Ovary (tissue), 10 donors: Measurements from ENCODE around the gene KLHL25. TPM values are rescaled to one million over a fixed set of nuclear protein-coding genes. Genes with fewer than 3 reads are reported as not detected.
A peak's percentile ranks its signal among the peaks of the same experiment; 100 is the strongest.

Experiments used
- DNase-seq, 5 donors: peaks; one replicate each; pipeline ENCODE4 v3.0.0-alpha.2; 2019 to 2020
- H3K27ac ChIP-seq, 2 donors: fragments of 200-600 bp; one replicate each; pipeline versions ENCODE4 v1.5.1 to v1.8.0; 2019 to 2022
- H3K27me3 ChIP-seq: fragments of 200-600 bp; one replicate; pipeline ENCODE4 v1.8.0; 2022
- H3K36me3 ChIP-seq: fragments of 200-600 bp; sonication (generic); one replicate; pipeline ENCODE4 v1.5.1; 2019
- H3K4me1 ChIP-seq: one replicate; pipeline ENCODE4 v1.8.1; 2013; ENCODE audit warnings: mild to moderate bottlenecking, moderate library complexity; ENCODE audit not compliant: insufficient read depth
- H3K4me3 ChIP-seq: fragments of 200-600 bp; sonication (generic); one replicate; pipeline ENCODE4 v1.5.1; 2017
- H3K9me3 ChIP-seq, 2 donors: fragments of 200-600 bp in 1 of 2; sonication (generic) in 1 of 2; one replicate each; pipeline versions ENCODE4 v1.5.1 to v1.8.1; 2013 to 2019; ENCODE audit warnings: mild to moderate bottlenecking in 1 of 2, moderate library complexity in 1 of 2
- EP300 ChIP-seq: sonication (generic); formaldehyde crosslinking; IDR thresholded peaks from one replicate; pipeline ENCODE4 v1.6.1; 2017; ENCODE audit warnings: antibody characterized with exemption
- POLR2A ChIP-seq: fragments of 450-650 bp; IDR thresholded peaks from one replicate; pipeline ENCODE4 v1.6.1; 2017; ENCODE audit warnings: antibody characterized with exemption, mild to moderate bottlenecking, moderate library complexity
- WGBS, 3 donors: extraction: QIAGEN DNeasy Blood & Tissue Kit in 1 of 3; methylation state at CpG; one replicate each; pipeline versions ENCODE4 v1.1.5 to v1.1.7; 2013 to 2017; 5-methylcytosine and 5-hydroxymethylcytosine counted together
- intact Hi-C, 4 donors: fragments of 100-400 bp; cut with DNase I; formaldehyde crosslinking; loops; one replicate each; pipeline versions ENCODE4 v1.11.0 to v1.15.1; 2022 to 2023
- long read RNA-seq, 3 donors: library from polyadenylated mRNA in 2 of 3; unstranded in 2 of 3; transcript quantifications; one replicate each; pipeline ENCODE4 v2.0.0 and lab custom pipeline, GENCODE V29; 2021 to 2026
- polyA plus RNA-seq, 2 donors: library from polyadenylated mRNA; stranded (reverse); fragments of 200-250 nt in 1 of 2; fragments of 350-450 nt in 1 of 2; fragmentation: Illumina TruSeq in 1 of 2; extraction: RNeasy Lipid Tissue Mini Kit (QIAGEN cat#74804) in 1 of 2; gene quantifications; one replicate each; pipeline ENCODE4 v1.2.3, GENCODE V29; 2013 to 2014
- total RNA-seq, 7 donors: library from RNA; depleted of rRNA in 2 of 7; stranded (reverse); fragments of >200 nt in 2 of 7; fragmentation: NEBNext Ultra II Directional in 3 of 7; extraction: Animal tissue kit (Norgen Biotek cat#: 25700) in 3 of 7; gene quantifications; one replicate each; pipeline versions ENCODE4 v1.1.0 to v1.2.4, GENCODE V29; 2016 to 2023
- TF ChIP-seq, protein P1 (sequence below), 3 donors: fragments of 450-650 bp in 2 of 3; fragments of 200-600 bp in 1 of 3; IDR thresholded peaks; one replicate each; pipeline versions ENCODE4 v1.5.1 to v1.8.0; 2016 to 2022; ENCODE audit warnings: antibody characterized with exemption in 3 of 3, mild to moderate bottlenecking in 1 of 3
- donor health status: DM: no; HTN: no; CAD: no; lungs with moderate emphysema.
- donor health status: DM: no; HTN: no; CAD: no.
- donor health status: Bipolar disorder and iron deficiency.
- donor health status: DM: yes; HTN: yes; CAD: no.
- donor health status: DM: no; HTN: no; CAD: no.
- donor health status: DM: yes; HTN: yes; CAD: no.

Gene KLHL25, protein sequence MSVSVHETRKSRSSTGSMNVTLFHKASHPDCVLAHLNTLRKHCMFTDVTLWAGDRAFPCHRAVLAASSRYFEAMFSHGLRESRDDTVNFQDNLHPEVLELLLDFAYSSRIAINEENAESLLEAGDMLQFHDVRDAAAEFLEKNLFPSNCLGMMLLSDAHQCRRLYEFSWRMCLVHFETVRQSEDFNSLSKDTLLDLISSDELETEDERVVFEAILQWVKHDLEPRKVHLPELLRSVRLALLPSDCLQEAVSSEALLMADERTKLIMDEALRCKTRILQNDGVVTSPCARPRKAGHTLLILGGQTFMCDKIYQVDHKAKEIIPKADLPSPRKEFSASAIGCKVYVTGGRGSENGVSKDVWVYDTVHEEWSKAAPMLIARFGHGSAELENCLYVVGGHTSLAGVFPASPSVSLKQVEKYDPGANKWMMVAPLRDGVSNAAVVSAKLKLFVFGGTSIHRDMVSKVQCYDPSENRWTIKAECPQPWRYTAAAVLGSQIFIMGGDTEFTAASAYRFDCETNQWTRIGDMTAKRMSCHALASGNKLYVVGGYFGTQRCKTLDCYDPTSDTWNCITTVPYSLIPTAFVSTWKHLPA
- total RNA-seq (1 to 10 TPM; 5.3 to 9.6 (median 7.1) TPM), polyA plus RNA-seq (1 to 10 TPM in 1 of 2 donors, under 1 TPM in 1; 0.58 to 3.2 TPM)
- long read RNA-seq, donor 1, transcript KLHL25-201 (3 exons, 3,758 nt), result major isoform, 16 of 90 reads
- long read RNA-seq, donor 1, partial matches to known transcripts, result 69 of 90 reads
- long read RNA-seq, donor 1, other reads (novel, unspliced or antisense), result 1 of 90 reads
- long read RNA-seq, donor 2, full-length matches to known transcripts, result 9 of 9 reads
- long read RNA-seq, donor 2, partial matches to known transcripts, result 0 of 9 reads
- long read RNA-seq, donor 2, other reads (novel, unspliced or antisense), result 0 of 9 reads
- long read RNA-seq, donor 3, full-length matches to known transcripts, result 18 of 29 reads
- long read RNA-seq, donor 3, partial matches to known transcripts, result 10 of 29 reads
- long read RNA-seq, donor 3, other reads (novel, unspliced or antisense), result 1 of 29 reads

DNA sequence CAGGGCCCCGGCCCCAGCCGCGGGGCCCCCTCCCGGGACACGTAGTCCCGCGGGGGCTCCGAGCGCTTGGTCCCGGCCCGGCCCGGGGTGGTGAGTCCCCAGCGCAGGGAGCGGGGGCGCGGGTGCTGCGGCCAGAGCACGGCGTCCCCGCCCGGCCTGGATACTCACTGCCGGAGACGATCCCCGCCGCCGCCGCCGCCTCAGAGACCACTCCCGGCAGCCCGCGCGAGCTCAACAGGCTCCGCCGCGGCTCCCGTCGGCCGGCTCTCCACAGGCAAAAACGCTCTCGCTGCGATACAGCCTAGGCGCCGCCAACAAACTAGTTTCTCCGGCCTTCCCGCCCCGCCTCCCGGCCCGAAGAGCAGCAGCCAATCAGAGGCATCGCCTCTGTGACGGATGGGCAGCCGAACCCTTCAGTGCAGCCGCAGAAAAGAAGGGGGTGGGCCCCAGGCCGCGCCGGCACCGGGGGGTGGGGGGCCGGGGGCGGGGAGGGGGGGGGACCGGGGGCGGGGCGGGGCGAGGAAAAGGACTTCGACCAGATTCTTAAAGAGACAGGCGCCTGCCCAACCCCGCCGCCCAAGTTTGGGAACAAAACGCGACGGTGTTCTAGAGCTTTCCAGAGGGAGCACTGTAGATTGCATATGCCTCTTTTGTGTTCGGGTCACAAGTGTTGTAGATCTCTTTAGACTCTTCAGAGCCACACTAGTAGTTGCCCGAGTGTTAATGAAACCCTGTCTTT, at the start of gene KLHL25:
KLHL25 (minus strand) TSS at position 328 of the 739 bp plus-strand sequence. CDS start 25,115 bp downstream, outside the sequence.
- H3K4me3 ChIP-seq, result peak within 1 kb of the TSS; percentile 96
- WGBS, 3 donors, result 0 to 1% (median 1%) methylated on average over 36 to 68 of the region's 71 CpGs
- H3K4me1 ChIP-seq, result peaks cover 5% of the 10 kb centered on the region
- no peaks in the 10 kb centered on the region for H3K36me3 ChIP-seq
- H3K9me3 ChIP-seq, result no peaks in the 10 kb centered on the region
- TF ChIP-seq POLR2A, result peak; percentile 71
- TF ChIP-seq EP300, result no peak
- TF ChIP-seq, protein P1, sequence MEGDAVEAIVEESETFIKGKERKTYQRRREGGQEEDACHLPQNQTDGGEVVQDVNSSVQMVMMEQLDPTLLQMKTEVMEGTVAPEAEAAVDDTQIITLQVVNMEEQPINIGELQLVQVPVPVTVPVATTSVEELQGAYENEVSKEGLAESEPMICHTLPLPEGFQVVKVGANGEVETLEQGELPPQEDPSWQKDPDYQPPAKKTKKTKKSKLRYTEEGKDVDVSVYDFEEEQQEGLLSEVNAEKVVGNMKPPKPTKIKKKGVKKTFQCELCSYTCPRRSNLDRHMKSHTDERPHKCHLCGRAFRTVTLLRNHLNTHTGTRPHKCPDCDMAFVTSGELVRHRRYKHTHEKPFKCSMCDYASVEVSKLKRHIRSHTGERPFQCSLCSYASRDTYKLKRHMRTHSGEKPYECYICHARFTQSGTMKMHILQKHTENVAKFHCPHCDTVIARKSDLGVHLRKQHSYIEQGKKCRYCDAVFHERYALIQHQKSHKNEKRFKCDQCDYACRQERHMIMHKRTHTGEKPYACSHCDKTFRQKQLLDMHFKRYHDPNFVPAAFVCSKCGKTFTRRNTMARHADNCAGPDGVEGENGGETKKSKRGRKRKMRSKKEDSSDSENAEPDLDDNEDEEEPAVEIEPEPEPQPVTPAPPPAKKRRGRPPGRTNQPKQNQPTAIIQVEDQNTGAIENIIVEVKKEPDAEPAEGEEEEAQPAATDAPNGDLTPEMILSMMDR (IDR thresholded peaks at IDR 0.05), result peak in 1 of 3 donors; percentile 13
- peak within 1 kb of the TSS; percentile 47 to 85 for H3K27ac ChIP-seq
- H3K27me3 ChIP-seq, result no peaks in the 10 kb centered on the region
- intact Hi-C loops, result loop anchor here in 2 of 4 donors (5.0 to 10.0 kb wide), 2 partner anchors 42 to 180 kb away; no protein-coding TSS in a partner anchor
- peak; percentile 93 to 95 (median 94) for DNase-seq

DNA sequence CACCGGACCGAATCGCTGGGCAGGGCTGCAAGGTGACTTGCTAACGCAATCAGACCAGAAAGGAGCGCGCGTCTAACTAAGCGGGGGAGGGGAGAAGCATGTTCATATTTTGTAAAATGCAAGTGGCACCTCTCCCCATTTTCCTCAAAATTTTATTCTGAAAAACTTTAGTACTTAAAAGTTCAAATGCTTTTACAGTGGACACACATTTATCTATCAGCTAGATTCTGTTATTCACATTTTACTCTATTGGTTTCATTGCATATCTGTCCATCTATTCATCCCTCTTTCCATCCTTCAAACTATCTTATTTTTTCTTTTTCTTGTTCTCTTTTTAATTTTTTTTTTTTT, 46.1 kb upstream of the KLHL25 start:
- peak overlapping the region; percentile 11 for H3K4me3 ChIP-seq
- no peaks in the 10 kb centered on the region for H3K27me3 ChIP-seq
- no peak overlapping the region for H3K27ac ChIP-seq
- no peaks in the 10 kb centered on the region for H3K9me3 ChIP-seq
- no peak for TF ChIP-seq POLR2A
- no peak for TF ChIP-seq EP300
- TF ChIP-seq, protein P1 (IDR thresholded peaks at IDR 0.05), result no peak
- intact Hi-C loops, result loop anchor here in 1 of 4 donors (2.0 to 10.0 kb wide), 2 partner anchors 110 to 546 kb away; no protein-coding TSS in a partner anchor
- 0 to 1% (median 0%) methylated on average over 8 of the region's 8 CpGs for WGBS, 3 donors
- H3K36me3 ChIP-seq, result no peaks in the 10 kb centered on the region
- DNase-seq, result no peak
- H3K4me1 ChIP-seq, result no peaks in the 10 kb centered on the region

DNA sequence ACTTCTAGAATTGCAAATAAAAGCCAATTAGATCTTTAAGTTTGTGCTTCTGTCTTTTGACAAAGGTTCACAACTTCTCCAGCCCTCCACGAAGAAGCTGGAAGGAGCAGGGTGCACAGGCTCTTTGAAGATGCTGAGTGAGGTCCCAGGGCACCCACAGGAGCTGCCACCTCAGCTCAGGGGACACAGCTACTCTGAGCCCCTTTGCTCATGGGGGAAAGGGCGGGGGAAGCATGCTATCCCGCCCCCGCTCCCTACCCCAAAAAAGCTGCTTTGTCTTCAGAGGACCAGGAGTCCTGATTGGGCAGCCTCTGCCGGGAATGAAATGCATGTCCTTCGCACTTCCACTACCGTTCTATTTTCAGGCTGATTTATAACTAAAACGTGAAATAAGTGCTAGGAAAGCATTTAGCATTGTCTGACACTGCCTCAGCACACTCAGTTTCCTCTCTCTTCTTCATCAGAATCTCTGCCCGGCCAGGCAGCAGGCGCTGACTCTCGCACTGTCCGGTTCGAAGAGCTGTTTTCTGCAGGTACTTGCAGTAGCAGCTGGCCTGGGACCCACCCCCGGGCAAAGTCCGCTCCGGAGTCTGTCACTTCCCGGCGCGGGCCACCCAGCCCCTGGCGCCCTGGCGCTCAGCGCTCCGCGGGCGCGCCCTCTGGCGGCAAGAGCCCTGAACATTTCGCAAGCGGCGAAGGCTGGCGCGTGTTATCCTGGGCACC, 45.5 kb upstream of the KLHL25 start:
- H3K27me3 ChIP-seq, result no peaks in the 10 kb centered on the region
- intact Hi-C loops, result loop anchor here in 1 of 4 donors (2.0 to 10.0 kb wide), 2 partner anchors 109 to 545 kb away; no protein-coding TSS in a partner anchor
- H3K27ac ChIP-seq, result no peak overlapping the region
- WGBS, 3 donors, result 6 to 11% (median 8%) methylated on average over 21 to 32 of the region's 32 CpGs
- peak overlapping the region; percentile 11 for H3K4me3 ChIP-seq
- H3K36me3 ChIP-seq, result no peaks in the 10 kb centered on the region
- H3K4me1 ChIP-seq, result no peaks in the 10 kb centered on the region
- TF ChIP-seq, protein P1 (IDR thresholded peaks at IDR 0.05), result peak; percentile 77 to 88 (median 86)
- TF ChIP-seq EP300 (no peak), POLR2A (no peak)
- DNase-seq, result peak; percentile 71 to 87 (median 76)
- H3K9me3 ChIP-seq, result no peaks in the 10 kb centered on the region
